Lower leg skin (tissue), 4 donors: ENCODE data around the gene MTSS2. TPM values are rescaled to one million over a fixed set of nuclear protein-coding genes. Genes with fewer than 3 reads are reported as not detected.

Experiments
- DNase-seq, 2 donors: peaks; one replicate each; pipeline ENCODE4 v3.0.0-alpha.2; 2019; ENCODE audit warnings: low spot score in 2 of 2
- H3K4me3 ChIP-seq: fragments of 200-600 bp; sonication (generic); 2 replicates; pipeline ENCODE4 v1.5.1; 2017; ENCODE audit warnings: mild to moderate bottlenecking, low read depth; ENCODE audit not compliant: poor library complexity, severe bottlenecking
- CTCF ChIP-seq, 3 donors: fragments of 450-650 bp; IDR thresholded peaks; one replicate each; pipeline ENCODE4 v1.5.1; 2016; ENCODE audit warnings: antibody characterized with exemption in 3 of 3, mild to moderate bottlenecking in 3 of 3, moderate library complexity in 2 of 3
- POLR2A ChIP-seq, 2 donors: fragments of 450-650 bp; IDR thresholded peaks; one replicate each; pipeline ENCODE4 v1.6.1; 2016 to 2017; ENCODE audit warnings: antibody characterized with exemption in 2 of 2, mild to moderate bottlenecking in 1 of 2, moderate library complexity in 1 of 2
- WGBS, 2 donors: methylation state at CpG; one replicate each; pipeline ENCODE4 v1.1.5; 2018; 5-methylcytosine and 5-hydroxymethylcytosine counted together
- intact Hi-C: fragments of 100-400 bp; cut with DNase I; formaldehyde crosslinking; loops from one replicate; pipeline ENCODE4 v1.15.0; 2023; ENCODE audit warnings: low total_unique reads
- total RNA-seq, 4 donors: library from RNA; depleted of rRNA; stranded (reverse); fragments of >200 nt; gene quantifications; one replicate each; pipeline ENCODE4 v1.1.0, GENCODE V29; 2016

MTSS2 gene
- total RNA-seq, 4 donors from 2014 or later = 18.4 to 55.5 (median 25.2) TPM

- TF ChIP-seq POLR2A (IDR thresholded peaks at IDR 0.05) = no peak
- no peak for TF ChIP-seq CTCF (IDR thresholded peaks at IDR 0.05)
- 30 to 36% methylated on average over 15 to 19 of the region's 19 CpGs for WGBS, 2 donors
- intact Hi-C loops = no loop called here
- H3K4me3 ChIP-seq = no peak overlapping the region
- no peak for DNase-seq
These were observed 11.2 kb upstream of the MTSS2 start for GRCh38 chr16:70696952-70697593.

- no peak for DNase-seq
- 88 to 91% methylated on average over 8 of the region's 8 CpGs for WGBS, 2 donors
- TF ChIP-seq POLR2A (IDR thresholded peaks at IDR 0.05) (no peak), CTCF (IDR thresholded peaks at IDR 0.05) (no peak)
- intact Hi-C loops = no loop called here
- H3K4me3 ChIP-seq = no peak overlapping the region
These were observed 10.5 kb upstream of the MTSS2 start for GRCh38 chr16:70696355-70696754.

GRCh38 chr16:70695331-70696070 is 9.6 kb upstream of the MTSS2 start:
- intact Hi-C loops = no loop called here
- TF ChIP-seq POLR2A (IDR thresholded peaks at IDR 0.05) (no peak), CTCF (IDR thresholded peaks at IDR 0.05) (no peak)
- 51 to 54% methylated on average over 10 to 11 of the region's 14 CpGs for WGBS, 2 donors
- no peak for DNase-seq
- no peak overlapping the region for H3K4me3 ChIP-seq

- intact Hi-C loops = no loop called here
- no peak for TF ChIP-seq CTCF (IDR thresholded peaks at IDR 0.05)
- no peak for TF ChIP-seq POLR2A (IDR thresholded peaks at IDR 0.05)
- H3K4me3 ChIP-seq = no peak overlapping the region
- 63 to 100% methylated on average over 1 to 4 of the region's 4 CpGs for WGBS, 2 donors
- DNase-seq = no peak
These were observed 9.0 kb upstream of the MTSS2 start for GRCh38 chr16:70694868-70695218.

- H3K4me3 ChIP-seq = no peak overlapping the region
- DNase-seq = no peak
- 49 to 57% methylated on average over 16 to 17 of the region's 17 CpGs for WGBS, 2 donors
- TF ChIP-seq POLR2A (IDR thresholded peaks at IDR 0.05) (no peak), CTCF (IDR thresholded peaks at IDR 0.05) (no peak)
- intact Hi-C loops = no loop called here
These were observed 8.4 kb upstream of the MTSS2 start for GRCh38 chr16:70694088-70694867.
